ENCODE measurements around the gene ETNK2.

Gene ETNK2

DNA sequence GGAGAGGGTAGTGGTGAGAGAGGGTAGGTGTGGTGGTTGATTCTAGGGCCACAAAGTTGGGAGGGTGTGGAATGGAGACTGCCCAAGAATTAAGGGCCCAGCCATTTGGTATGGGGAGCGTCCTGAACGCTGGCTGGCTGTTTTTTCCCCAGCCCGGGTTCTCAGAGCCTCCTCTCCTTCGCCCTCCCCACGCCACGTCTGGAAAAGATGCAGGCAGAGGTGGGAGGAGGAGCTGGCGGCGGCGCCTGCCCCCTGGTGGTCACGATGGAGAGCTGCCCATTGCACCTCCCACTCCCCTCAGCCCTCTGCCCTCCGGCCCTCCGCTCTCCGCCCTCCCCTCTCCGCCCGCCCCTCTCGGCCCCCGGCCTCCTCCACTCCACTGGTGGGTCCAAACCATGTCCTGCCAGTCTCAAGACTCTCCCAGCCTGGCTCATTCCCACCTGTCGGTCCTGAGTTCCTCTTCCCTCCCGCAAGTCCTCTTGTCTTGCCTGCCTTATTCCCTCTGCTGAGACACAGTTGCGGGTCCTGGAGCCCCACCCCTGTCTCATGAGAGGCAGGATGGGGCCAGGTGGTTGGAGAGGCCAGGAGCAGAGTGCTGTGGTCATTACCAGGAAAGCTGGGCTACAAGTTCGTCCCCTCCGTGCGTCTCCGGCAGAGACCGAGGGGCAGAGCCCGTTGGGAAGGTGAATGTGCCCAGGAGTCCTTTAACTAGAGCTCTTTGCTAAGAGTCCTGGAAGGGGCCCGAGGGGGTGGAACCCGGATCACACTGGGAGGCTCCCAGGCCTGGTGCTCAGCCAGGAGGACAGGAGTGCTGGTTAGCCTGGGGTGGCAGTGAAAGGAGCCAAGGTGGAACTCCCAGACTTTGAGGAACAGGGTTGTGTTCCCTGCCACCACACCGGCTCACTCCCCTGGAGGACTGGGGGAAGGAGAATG is 22.6 kb downstream of the ETNK2 start:
- DNase-seq (ENCODE audit: extremely low read depth, low read depth) = no peak
- TF ChIP-seq, protein P1, sequence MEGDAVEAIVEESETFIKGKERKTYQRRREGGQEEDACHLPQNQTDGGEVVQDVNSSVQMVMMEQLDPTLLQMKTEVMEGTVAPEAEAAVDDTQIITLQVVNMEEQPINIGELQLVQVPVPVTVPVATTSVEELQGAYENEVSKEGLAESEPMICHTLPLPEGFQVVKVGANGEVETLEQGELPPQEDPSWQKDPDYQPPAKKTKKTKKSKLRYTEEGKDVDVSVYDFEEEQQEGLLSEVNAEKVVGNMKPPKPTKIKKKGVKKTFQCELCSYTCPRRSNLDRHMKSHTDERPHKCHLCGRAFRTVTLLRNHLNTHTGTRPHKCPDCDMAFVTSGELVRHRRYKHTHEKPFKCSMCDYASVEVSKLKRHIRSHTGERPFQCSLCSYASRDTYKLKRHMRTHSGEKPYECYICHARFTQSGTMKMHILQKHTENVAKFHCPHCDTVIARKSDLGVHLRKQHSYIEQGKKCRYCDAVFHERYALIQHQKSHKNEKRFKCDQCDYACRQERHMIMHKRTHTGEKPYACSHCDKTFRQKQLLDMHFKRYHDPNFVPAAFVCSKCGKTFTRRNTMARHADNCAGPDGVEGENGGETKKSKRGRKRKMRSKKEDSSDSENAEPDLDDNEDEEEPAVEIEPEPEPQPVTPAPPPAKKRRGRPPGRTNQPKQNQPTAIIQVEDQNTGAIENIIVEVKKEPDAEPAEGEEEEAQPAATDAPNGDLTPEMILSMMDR (IDR thresholded peaks at IDR 0.05; ENCODE audit: low read depth, low read length) = peak; percentile 83

DNA sequence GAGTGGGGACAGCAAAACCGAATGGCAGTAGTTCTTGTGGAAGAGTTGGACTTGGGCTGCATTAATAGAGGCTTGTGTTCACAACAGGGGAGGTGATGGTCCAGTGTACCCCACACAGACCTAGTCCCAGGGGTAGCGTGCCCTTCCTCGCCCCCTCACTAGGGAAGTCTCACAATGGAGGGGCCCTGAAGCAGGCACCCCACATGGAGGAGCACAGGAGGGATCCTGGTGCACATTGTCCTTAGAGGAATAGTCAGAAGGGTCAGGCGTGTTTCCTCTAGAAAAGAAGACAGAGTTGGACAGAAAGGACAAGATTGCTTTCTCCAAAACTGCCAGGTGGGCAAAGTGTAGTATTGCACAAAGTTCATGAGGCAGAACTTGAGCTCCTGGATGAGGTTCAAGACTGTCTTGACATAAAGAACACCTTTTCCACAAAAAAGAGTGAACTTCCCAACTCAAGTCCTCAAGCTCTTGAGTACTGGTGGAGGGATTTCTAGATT is 23.3 kb downstream of the ETNK2 start:
- DNase-seq (ENCODE audit: extremely low read depth, low read depth) = no peak
- TF ChIP-seq, protein P1 (IDR thresholded peaks at IDR 0.05; ENCODE audit: low read depth, low read length) = no peak

DNA sequence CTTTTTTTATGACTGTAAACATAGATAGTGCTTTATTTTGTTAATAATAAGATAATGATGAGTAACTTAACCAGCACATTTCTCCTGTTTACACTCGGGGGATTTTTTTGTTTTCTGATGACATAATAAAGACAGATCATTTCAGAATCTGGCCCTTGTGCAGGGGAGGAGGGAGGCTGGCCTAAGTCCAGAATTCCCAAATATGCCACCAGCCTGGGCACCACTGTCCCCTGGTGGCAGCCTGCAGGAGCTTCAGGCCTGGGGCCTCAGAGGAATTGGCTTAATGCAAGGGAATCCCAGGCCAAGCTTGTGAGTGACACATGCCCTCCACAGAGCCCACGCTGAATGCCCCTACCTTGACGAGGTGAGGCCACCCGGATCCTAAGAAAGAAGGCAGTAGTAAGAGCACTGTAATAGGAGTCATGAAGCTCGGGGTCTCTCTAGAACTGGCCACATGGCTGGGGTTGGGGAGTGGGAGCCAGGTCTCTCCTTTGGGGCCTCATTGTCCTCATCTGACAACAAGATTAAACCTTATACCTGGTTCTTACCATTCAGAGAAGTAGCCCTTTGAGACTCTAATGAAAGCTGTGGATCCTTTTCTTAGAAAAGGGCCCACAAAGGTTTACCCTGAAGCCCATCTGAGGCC is 24.1 kb downstream of the ETNK2 start:
- TF ChIP-seq, protein P1 (IDR thresholded peaks at IDR 0.05; ENCODE audit: low read depth, low read length) = peak; percentile 99
- peak; percentile 76 for DNase-seq (ENCODE audit: extremely low read depth, low read depth)

DNA sequence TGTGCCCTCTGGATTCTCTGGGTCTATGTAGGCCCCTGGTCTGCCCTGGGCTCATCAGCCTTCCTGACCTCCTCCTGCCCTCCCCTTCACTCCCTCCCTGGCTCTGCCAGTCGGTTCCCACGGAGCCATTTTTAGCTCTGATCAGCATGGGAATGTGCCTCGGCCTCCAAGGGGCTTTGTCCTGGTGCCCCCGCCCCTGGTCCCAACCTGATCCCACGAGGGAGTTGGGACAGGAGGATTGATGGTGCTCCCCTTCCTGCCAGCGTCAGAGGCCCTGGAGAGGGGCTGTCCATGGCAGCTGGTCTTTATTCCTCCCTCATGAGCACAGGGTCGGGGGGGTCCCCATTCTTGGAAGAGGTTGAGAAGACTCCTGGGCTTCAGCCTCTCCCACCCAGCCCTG is 24.9 kb downstream of the ETNK2 start:
- TF ChIP-seq, protein P1 (IDR thresholded peaks at IDR 0.05; ENCODE audit: low read depth, low read length) = no peak
- no peak for DNase-seq (ENCODE audit: extremely low read depth, low read depth)

DNA sequence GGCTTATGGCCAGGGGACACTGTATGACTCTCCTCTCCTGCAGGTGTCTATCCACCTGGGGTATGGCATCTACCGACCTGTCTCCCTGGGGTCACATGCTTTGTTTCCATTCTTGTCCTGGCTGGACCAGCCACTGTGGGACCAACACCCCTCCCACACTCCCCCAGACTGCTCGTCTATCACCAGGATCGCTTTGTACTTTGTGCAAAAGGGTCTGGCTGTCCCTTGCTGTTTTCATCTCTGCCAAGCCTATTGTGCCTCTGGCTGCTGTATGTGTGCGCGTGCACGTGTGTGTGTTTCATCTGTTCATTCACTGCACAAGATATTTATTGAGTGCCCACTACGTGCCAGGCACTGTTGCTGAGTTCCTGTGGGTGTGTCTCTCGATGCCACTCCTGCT is 25.5 kb downstream of the ETNK2 start:
- no peak for DNase-seq (ENCODE audit: extremely low read depth, low read depth)
- TF ChIP-seq, protein P1 (IDR thresholded peaks at IDR 0.05; ENCODE audit: low read depth, low read length) = no peak

DNA sequence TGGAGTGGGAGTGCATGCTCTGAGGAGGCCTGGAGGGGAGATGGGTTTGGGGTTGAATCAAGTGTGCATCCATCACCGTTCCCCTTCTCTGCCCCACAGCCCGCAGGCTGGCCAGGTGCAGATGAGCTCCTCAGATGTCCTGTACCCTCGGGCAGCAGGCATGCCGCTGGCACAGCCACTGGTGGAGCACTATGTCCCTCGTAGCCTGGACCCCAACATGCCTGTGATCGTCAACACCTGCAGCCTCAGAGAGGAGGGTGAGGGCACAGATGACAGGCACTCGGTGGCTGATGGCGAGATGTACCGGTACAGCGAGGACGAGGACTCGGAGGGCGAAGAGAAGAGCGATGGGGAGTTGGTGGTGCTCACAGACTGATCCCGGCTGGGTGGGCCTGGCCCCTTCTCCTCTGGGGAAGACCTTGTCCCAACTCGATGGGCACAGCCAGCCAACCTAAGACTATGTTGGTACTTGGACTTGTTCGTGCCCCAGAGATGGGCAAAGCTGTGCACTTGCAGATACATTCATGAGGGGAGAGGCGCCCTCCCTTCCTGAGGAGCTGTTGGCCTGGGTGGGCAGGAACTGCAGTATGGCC is 26.0 kb downstream of the ETNK2 start:
- DNase-seq (ENCODE audit: extremely low read depth, low read depth) = no peak
- TF ChIP-seq, protein P1 (IDR thresholded peaks at IDR 0.05; ENCODE audit: low read depth, low read length) = no peak
